ENCODE results near the gene THPO.

DNA sequence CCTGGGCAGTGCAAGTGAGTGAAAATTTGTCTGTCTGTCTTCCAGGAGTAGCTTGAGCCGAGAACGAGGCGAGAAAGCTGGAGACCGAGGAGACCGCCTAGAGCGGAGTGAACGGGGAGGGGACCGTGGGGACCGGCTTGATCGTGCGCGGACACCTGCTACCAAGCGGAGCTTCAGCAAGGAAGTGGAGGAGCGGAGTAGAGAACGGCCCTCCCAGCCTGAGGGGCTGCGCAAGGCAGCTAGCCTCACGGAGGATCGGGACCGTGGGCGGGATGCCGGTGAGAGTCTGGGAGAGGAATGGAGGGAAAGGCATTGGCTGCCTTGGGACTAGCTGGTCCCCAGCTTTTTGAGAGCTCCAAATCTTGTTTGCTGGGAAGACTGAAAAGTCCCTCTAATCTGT is 50.8 kb downstream of the THPO start:
- TF ChIP-seq EP300 (IDR thresholded peaks at IDR 0.05) (no peak), POLR2AphosphoS5 (IDR thresholded peaks at IDR 0.05) (no peak)
- TF ChIP-seq, protein P1, sequence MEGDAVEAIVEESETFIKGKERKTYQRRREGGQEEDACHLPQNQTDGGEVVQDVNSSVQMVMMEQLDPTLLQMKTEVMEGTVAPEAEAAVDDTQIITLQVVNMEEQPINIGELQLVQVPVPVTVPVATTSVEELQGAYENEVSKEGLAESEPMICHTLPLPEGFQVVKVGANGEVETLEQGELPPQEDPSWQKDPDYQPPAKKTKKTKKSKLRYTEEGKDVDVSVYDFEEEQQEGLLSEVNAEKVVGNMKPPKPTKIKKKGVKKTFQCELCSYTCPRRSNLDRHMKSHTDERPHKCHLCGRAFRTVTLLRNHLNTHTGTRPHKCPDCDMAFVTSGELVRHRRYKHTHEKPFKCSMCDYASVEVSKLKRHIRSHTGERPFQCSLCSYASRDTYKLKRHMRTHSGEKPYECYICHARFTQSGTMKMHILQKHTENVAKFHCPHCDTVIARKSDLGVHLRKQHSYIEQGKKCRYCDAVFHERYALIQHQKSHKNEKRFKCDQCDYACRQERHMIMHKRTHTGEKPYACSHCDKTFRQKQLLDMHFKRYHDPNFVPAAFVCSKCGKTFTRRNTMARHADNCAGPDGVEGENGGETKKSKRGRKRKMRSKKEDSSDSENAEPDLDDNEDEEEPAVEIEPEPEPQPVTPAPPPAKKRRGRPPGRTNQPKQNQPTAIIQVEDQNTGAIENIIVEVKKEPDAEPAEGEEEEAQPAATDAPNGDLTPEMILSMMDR (IDR thresholded peaks at IDR 0.05) = no peak

Data from stomach (tissue), 4 donors.